Islet of Langerhans (tissue), 1 donor: ENCODE data around the gene UBE2D2.
"Not testable (repeated sequence)": the region's sequence is repeated elsewhere in the genome, so short reads cannot be mapped to it uniquely, and the experiment has no call there.

Experiments
- FAIRE-seq: peaks from one replicate; lab custom pipeline; 2011; peaks lifted over from hg19 to GRCh38; lab: Jason Lieb, UNC

The UBE2D2 gene

GRCh38 chr5:139549162-139549894, 11.8 kb upstream of the UBE2D2 start:
- FAIRE-seq, result no peak

DNA sequence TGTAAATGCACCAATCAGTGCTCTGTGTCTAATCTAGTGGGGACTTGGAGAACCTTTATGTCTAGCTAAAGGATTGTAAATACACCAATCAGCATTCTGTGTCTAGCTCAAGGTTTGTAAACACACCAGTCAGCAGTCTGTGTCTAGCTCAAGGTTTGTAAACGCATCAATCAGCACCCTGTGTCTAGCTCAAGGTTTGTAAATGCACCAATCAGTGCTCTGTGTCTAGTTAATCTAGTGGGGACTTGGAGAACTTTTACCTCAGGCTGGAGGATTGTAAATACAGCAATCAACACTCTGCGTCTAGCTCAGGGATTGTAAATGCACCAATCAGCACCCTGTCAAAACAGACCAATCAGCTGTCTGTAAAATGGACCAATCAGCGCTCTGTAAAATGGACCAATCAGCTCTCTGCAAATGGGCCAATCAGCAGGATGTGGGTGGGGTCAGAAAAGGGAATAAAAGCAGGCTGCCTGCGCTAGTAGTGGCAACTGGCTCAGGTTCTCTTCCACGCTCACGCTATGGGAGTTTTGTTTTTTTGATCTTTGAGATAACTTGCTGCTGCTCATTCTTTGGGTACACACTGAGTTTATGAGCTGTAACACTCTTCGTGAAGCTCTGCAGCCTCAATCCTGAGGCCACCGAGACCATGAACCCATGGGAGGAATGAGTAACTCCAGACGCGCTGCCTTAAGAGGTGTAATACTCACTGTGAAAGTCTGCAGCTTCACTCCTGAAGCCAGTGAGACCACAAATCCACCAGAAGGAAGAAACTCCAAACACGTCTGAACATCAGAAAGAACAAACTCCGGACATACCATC, 10.9 kb upstream of the UBE2D2 start:
- FAIRE-seq, result not testable (repeated sequence)

- FAIRE-seq, result no peak
Observed at GRCh38 chr5:139551191-139551889, 9.8 kb upstream of the UBE2D2 start.

DNA sequence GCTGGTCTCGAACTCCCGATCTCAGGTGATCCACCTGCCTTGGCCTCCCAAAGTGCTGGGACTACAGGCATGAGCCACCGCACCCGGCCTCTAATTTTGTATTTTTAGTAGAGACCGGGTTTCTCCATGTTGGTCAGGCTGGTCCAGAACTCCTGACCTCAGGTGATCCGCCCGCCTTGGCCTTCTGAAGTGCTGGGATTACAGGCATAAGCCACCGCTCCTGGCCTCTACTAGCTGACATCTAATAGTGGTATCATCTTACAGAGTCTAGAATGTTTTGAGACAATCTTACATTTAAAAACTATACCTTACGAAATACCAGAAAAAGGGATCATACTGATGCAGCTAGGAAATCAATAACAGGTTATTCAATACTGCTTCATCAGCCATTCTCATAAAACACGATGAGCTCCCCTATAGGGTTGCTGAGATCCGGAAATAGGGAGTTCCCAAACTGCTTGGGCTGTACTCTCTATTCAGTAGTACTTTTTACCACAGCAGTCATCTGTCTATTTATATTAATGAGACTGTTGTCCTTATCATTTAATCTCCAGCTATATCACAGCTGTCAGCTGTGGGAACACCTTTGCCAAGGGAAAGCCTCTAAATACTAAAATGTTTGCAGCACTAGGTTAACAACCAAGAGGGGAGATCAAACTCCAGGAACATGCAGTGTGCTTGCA, 8.1 kb upstream of the UBE2D2 start:
- FAIRE-seq, result no peak

GRCh38 chr5:139554264-139554663, 6.9 kb upstream of the UBE2D2 start:
- no peak for FAIRE-seq

- no peak for FAIRE-seq
Observed at GRCh38 chr5:139557811-139558210, 3.3 kb upstream of the UBE2D2 start.

DNA sequence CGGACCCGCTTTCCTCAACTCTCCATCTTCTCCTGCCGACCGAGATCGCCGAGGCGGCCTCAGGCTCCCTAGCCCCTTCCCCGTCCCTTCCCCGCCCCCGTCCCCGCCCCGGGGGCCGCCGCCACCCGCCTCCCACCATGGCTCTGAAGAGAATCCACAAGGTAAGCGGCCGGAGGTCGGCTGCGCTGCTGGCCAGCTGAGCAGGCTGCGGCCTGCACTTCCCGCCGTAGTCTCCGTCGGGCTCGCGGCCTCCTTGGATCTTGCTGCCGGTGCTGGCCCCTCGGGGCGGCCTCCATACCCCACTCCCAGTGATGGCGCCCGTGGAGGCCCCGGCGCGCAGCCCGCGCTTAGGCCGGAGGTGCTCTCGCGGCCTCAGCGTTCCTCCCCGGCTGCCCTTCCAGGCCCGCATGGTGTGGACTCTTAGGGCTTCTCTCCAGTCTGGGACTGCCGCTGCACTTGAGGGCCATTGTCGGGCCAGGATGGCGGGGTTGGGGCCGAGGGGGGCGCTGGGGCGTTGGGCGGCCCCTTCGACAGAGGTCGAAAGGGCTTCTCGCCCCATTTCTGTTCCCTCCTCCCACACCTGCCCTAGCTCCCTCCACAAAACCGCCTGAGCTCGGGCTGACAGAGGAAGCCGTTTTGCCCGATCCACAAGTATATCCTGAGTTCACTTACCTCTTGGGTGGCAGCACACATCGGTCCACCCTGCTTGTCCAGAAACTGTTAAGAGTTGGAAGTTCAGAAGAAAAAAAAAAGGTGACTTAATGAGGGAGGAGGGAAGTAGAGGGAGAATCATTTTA, 714 bp downstream of the UBE2D2 start:
- FAIRE-seq, result no peak

- no peak for FAIRE-seq
Observed at GRCh38 chr5:139562847-139563246, 1.7 kb downstream of the UBE2D2 start.

DNA sequence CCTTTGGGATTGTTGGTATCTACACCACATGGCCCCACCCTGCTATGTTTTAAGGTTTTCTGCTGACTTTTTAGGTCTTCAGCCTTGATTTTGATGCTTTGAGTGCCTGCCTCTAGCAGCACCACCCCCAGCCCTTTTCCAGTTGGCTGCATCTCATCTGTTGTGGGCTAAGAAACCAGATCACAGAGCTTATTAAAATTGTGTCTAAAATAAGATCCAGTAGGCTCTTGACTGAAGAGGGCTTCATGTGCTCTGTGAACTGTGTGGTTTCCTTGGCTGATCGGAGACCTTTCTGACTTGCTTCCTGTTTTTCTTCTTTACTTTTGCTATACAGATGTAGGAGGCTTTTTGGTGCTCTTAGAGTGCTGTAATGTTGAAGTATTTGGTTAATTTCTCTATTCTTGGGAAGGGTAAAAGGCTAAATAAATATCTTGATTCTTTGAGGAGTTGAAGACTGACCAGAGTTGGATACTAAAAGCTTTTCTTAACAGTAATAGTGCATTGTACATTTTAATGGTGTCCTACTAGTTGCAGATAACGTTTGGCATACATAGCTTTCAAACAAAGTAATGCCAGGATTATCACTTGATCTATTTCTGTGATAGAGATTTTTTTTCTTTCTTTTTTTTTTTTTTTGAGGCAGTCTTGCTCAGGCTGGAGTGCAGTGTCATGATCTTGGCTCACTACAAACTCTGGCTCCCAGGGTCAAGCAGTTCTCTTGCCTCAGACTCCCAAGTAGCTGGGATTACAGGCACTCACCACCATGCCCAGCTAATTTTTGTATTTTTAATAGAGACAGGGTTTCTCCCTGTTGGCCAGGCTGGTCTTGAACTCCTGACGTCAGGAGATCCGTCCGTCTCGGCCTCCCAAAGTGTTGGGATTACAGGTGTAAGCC, 4.5 kb downstream of the UBE2D2 start:
- FAIRE-seq, result no peak

GRCh38 chr5:139566611-139567010, 5.5 kb downstream of the UBE2D2 start:
- no peak for FAIRE-seq

DNA sequence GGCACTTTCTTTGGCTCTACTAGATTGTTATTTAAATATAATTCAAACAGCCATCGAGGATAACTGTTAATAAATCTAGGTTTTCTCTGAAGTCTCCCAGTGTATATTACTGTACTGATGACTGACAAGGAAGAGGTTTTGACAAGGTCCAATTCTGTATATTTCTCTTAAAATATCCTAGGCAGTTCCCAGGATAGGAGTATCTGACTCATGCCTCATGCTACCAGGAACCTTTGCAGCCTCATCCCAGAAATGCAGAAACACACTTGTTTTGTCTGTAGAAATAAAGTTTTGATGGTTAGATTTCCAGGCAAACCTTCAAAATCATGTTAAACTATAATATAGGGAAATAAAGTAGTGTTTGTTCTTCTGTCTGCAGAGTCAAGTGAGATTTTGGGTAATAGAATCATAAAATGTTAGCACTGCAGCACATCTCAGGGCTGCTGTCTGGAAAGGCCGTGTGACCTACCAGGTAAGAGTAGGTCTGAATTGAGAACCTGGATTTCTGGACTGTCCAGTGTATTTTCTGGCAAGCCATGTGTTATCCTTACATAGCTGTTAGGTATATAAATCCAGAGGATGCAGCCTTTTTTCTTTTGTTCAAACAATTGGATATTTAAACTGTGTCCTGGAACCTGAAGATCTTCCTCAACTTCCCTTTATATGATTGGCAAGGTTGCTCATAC, 8.3 kb downstream of the UBE2D2 start:
- peak; percentile 9 for FAIRE-seq

DNA sequence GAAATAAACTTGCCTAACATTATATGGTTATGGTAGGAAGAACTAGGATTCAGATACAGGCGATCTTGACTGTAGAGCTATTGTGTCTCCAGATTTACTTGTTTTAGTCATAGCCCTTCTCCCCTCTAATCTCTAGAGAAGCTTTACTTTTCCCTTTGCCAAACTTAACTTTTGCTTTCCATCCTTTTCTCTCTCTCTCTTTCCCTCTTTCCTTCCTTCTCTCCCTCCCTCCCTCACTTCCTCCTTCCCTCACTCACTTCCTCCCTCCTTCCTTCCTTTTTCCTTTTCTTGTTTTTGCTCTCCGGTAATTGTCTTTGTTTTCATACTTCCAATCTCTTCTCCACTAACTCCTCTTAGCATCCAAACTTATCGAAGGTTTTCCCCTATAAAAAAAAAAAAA, 10.4 kb downstream of the UBE2D2 start:
- no peak for FAIRE-seq

DNA sequence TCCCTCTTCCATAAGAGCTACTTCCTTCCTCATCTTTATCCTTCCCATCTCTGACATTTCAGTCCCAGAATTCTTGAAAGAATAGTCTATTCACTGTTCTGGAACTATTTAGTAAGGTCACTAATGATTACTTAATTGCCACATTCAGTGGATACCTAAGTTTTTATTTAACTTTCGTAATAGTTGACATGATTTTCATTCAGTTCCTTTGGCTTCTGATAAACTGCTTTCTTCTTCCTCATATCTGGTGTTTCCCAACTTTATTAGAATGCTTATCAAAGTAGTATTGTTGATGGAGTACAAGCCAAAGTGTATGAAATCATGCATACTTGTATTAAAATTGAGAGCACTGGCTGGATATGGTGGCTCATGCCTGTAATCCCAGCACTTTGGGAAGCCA, 10.8 kb downstream of the UBE2D2 start:
- no peak for FAIRE-seq

DNA sequence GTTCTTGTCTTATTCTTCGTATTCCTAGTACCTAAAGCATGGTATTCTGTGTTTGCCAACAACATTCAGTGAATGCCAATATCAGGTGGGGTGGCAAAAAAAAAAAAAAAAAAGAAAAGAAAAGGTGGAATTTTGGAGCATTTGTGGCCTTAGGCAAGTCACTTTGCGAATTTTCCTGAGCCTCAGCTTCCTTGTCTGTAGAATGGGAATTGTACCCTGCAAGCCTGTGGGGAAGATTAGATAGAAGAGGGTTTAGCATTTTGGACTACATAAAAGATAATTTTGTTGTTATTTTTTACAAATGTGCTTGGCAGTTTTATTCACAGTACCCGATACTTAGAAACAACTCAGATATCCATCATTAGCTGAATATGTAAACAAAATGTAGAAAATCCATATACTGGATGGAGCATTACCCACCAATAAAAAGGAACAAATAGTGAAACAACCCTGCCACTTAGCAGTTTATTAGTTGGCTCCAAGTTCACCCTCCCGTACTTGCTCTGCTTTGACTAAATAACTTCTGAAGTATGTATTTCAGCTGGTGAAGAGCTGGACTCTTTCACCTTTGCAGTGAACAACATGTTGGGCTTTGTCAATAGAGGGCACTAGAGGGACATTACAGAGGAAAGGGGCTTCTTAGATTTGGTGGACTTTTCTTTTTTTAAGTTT, 13.6 kb downstream of the UBE2D2 start:
- no peak for FAIRE-seq

GRCh38 chr5:139575313-139575646, 14.1 kb downstream of the UBE2D2 start:
- FAIRE-seq, result no peak

DNA sequence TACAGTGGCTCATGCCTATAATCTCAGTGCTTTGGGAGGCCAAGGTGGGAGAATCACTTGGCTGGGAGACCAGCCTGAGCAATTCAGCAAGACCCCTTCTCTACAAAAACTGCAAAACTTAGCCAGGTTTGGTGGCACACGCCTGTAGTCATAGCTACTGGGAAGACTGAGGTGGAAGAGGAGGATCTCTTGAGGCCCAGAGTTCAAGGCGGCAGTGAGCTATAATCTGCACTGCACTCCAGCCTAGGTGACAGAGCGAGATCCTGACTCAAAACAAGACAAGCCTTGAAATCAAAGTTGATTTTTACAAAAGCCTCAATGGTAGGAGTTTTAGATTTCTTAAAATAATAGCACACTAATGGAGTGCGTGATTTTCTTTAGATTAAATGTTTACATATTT, 14.6 kb downstream of the UBE2D2 start:
- FAIRE-seq, result no peak

DNA sequence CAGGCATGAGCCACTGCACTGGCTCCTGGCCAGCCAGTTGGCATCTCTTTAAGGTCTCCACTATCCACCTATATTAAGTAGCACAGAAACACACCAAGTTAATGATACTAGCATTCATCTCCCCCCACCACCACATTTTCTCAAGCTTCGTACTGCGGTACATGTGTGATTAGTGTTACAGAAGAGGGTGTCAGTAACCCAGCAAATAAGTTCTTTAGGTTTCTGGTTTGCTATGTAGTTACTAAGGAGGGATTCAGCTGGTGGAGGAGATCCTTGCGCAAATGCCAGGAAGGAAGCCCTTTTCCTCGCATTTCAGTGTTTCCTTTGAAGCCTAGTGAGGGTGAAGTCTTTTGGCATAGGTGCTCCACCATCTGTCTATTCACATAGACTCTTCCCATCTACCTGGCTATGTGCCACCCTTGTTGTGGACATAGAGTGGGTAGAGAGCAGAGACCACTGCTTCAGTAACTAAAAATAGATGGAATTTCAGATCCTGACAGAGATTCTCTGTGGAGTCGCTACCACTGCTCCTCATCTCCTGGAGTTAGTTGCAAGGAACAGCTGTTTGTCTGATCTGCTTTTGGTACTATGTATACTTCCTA, 16.7 kb downstream of the UBE2D2 start:
- no peak for FAIRE-seq

DNA sequence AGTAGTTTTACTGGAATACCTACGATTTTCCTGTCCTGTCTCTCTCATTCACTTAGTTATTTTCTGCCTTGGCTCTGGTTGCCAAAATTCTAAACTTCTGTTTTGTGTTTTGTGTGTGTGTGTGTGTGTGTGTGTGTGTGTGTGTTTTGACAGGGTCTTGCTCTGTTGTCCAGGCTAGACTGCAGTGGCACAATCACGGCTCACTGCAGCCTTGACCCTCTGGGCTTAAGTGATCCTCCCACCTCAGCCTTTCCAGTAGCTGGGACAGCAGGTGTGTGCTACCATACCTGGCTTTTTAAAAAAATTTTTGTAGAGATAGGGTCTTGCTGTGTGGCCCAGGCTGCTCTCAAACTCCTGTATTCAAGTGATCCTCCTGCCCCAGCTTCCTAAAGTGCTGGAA, 17.2 kb downstream of the UBE2D2 start:
- FAIRE-seq, result no peak

GRCh38 chr5:139582181-139582580, 21.0 kb downstream of the UBE2D2 start:
- FAIRE-seq, result not testable (repeated sequence)
